Parathyroid adenoma (tissue), 2 donors: ENCODE data around the gene XCL2.

Experiments
- H2AFZ ChIP-seq: fragments of 300-600 bp; sonication (generic); one replicate; pipeline ENCODE4 v1.7.0; 2017; ENCODE audit warnings: antibody characterized with exemption, mild to moderate bottlenecking
- H3K27ac ChIP-seq: fragments of 300-600 bp; sonication (generic); one replicate; pipeline ENCODE4 v1.7.0; 2017
- H3K27me3 ChIP-seq: fragments of 300-600 bp; sonication (generic); one replicate; pipeline ENCODE4 v1.7.0; 2017; ENCODE audit warnings: low read length; ENCODE audit not compliant: control insufficient read depth, insufficient read depth
- H3K36me3 ChIP-seq: fragments of 300-600 bp; sonication (generic); one replicate; pipeline ENCODE4 v1.7.0; 2017; ENCODE audit warnings: low read length; ENCODE audit not compliant: control insufficient read depth, insufficient read depth
- H3K4me1 ChIP-seq: fragments of 300-600 bp; sonication (generic); one replicate; pipeline ENCODE4 v1.7.0; 2017; ENCODE audit warnings: control low read depth
- H3K4me2 ChIP-seq: fragments of 300-600 bp; sonication (generic); one replicate; pipeline ENCODE4 v1.7.0; 2017; ENCODE audit warnings: low read length
- H3K4me3 ChIP-seq: fragments of 300-600 bp; sonication (generic); one replicate; pipeline ENCODE4 v1.7.0; 2017; ENCODE audit warnings: low read depth, low read length
- H3K79me2 ChIP-seq: fragments of 300-600 bp; sonication (generic); one replicate; pipeline ENCODE4 v1.7.0; 2017; ENCODE audit warnings: control low read depth
- H3K9ac ChIP-seq: fragments of 300-600 bp; sonication (generic); one replicate; pipeline ENCODE4 v1.7.0; 2017; ENCODE audit warnings: mild to moderate bottlenecking
- H3K9me3 ChIP-seq: fragments of 300-600 bp; sonication (generic); one replicate; pipeline ENCODE4 v1.7.0; 2017; ENCODE audit warnings: low read length; ENCODE audit not compliant: control insufficient read depth
- CTCF ChIP-seq: fragments of 300-600 bp; sonication (generic); IDR thresholded peaks from one replicate; pipeline ENCODE4 v1.7.0; 2017; ENCODE audit warnings: antibody characterized with exemption, mild to moderate bottlenecking
- donor health status: primary hyperparathyroidism.

The XCL2 gene

GRCh38 chr1:168520052-168520751 lies 23.6 kb downstream of the XCL2 start:
- Histone ChIP-seq H3K27ac (no peak overlapping the region), H2AFZ (no peak overlapping the region), H3K4me2 (no peak overlapping the region), H3K4me1 (no peaks in the 10 kb centered on the region), H3K36me3 (no peaks in the 10 kb centered on the region), H3K4me3 (no peak overlapping the region), H3K27me3 (no peaks in the 10 kb centered on the region), H3K79me2 (no peaks in the 10 kb centered on the region), H3K9me3 (no peaks in the 10 kb centered on the region), H3K9ac (no peak overlapping the region)
- no peak for TF ChIP-seq CTCF

- no peaks in the 10 kb centered on the region for H3K9me3 ChIP-seq
- no peak for TF ChIP-seq CTCF
- no peaks in the 10 kb centered on the region for H3K36me3 ChIP-seq
- no peaks in the 10 kb centered on the region for H3K27me3 ChIP-seq
- no peak overlapping the region for H3K27ac ChIP-seq
- H3K4me2 ChIP-seq: no peak overlapping the region
- no peak overlapping the region for H3K9ac ChIP-seq
- H3K4me1 ChIP-seq: no peaks in the 10 kb centered on the region
- H3K79me2 ChIP-seq: no peaks in the 10 kb centered on the region
- no peak overlapping the region for H3K4me3 ChIP-seq
- H2AFZ ChIP-seq: no peak overlapping the region
These were observed 25.0 kb downstream of the XCL2 start for GRCh38 chr1:168518813-168519212.

GRCh38 chr1:168518201-168518689 lies 25.6 kb downstream of the XCL2 start:
- H3K27ac ChIP-seq: no peak overlapping the region

GRCh38 chr1:168514455-168514854 lies 29.3 kb downstream of the XCL2 start:
- no peak overlapping the region for H3K9ac ChIP-seq
- H3K4me3 ChIP-seq: no peak overlapping the region
- H3K36me3 ChIP-seq: no peaks in the 10 kb centered on the region
- no peaks in the 10 kb centered on the region for H3K4me1 ChIP-seq
- no peak overlapping the region for H3K4me2 ChIP-seq
- no peak overlapping the region for H2AFZ ChIP-seq
- TF ChIP-seq CTCF: no peak
- no peaks in the 10 kb centered on the region for H3K79me2 ChIP-seq
- H3K9me3 ChIP-seq: no peaks in the 10 kb centered on the region
- no peaks in the 10 kb centered on the region for H3K27me3 ChIP-seq
- no peak overlapping the region for H3K27ac ChIP-seq

More at GRCh38 chr1:168518201-168518689, 25.6 kb downstream of the XCL2 start:
- Histone ChIP-seq H3K36me3 (no peaks in the 10 kb centered on the region), H2AFZ (no peak overlapping the region), H3K9me3 (no peaks in the 10 kb centered on the region), H3K4me2 (no peak overlapping the region), H3K79me2 (no peaks in the 10 kb centered on the region), H3K4me1 (no peaks in the 10 kb centered on the region), H3K4me3 (no peak overlapping the region), H3K9ac (no peak overlapping the region), H3K27me3 (no peaks in the 10 kb centered on the region)
- no peak for TF ChIP-seq CTCF
